Activated naive CD4-positive, alpha-beta T cell treated with anti-CD3 and anti-CD28 coated beads, Interleukin-2, amount 50 U/mL, for 16 hours (primary cell): ENCODE data around the gene PLS3.
"Not testable (repeated sequence)": the region's sequence is repeated elsewhere in the genome, so short reads cannot be mapped to it uniquely, and the experiment has no call there.

Experiments used
- DNase-seq: peaks from one replicate; pipeline ENCODE4 v3.0.0-alpha.2; 2020

Gene PLS3

GRCh38 chrX:115616943-115617563 is 56.1 kb downstream of the PLS3 start:
- no peak for DNase-seq

- no peak for DNase-seq
These were observed 61.6 kb downstream of the PLS3 start for GRCh38 chrX:115622534-115622933.

- no peak for DNase-seq
These were observed 63.9 kb downstream of the PLS3 start for GRCh38 chrX:115624916-115625315.

DNA sequence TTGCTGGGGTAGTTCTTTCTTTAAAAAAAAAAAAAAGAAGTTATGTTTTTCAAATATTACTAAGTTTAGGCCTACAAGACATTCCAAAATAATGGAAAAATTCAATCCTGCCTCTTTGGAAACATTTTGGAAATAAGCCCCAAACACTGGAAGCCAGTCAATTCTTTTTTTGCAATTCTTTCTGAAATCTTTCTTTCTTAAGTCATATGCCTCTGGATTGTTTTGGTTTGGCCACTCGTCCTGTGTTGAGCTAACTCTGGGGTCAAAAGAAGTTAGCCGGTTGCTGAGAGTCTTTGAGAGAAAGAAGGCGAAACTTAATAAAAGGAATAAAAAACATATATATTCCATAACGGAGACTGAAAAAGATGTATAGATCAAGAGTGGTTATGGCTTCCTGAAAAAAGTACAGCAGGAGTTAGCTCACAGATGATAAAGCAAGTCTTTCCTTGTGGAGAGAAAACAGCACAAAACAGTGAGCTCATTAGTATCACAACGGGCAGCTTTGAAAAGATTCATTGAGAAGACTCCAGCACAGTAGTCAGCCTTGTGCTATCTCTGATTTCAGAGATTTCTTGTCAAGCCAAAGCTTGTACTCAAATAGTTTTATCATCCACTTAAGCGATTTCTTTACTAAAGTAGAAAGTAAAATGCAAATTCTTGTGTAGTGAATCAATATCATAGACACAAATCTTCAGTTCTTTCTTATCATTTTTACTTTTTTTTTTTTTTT is 64.8 kb downstream of the PLS3 start:
- no peak for DNase-seq

DNA sequence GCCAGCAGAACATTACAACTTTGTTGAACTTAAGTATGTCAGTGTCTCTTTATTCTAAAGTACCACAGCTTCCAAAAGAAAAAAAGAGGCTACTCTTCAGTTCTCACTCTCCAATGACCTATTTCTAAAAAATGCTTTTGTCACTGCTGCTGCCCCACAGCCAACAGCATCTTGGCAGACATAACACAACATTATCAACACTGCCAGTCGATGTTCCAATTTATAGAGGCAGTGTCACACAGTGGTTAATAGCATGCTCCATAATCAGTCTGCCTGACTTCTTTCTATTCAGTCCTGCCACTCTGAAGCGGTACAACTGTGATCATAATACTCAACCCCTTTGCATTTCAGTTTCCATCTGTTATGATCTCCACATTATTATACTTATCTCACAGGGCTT is 69.2 kb downstream of the PLS3 start:
- no peak for DNase-seq

GRCh38 chrX:115632455-115632854 is 71.5 kb downstream of the PLS3 start:
- no peak for DNase-seq

- not testable (repeated sequence) for DNase-seq
These were observed 72.4 kb downstream of the PLS3 start for GRCh38 chrX:115633397-115633796.

- no peak for DNase-seq
These were observed 78.4 kb downstream of the PLS3 start for GRCh38 chrX:115639334-115639880.

DNA sequence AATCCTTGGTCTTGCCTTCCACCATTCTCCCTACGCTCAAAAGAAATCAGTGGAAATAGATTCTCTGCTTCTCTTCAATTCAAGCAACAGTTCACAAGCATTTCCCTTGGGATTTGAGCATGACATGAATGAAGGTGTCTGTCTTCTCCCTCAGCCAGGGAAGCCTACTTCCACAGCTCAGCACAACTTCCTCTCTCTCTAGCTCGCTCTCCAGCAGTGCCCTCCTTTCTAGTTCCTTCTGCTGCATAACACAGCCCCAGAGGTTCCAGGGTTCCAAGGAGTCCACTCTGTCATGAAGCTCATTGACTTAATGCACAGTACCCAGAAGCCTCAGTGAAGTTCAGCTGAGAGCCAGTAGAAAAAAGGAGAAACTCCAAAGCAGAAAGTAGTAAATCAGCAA is 81.3 kb downstream of the PLS3 start:
- DNase-seq: no peak

DNA sequence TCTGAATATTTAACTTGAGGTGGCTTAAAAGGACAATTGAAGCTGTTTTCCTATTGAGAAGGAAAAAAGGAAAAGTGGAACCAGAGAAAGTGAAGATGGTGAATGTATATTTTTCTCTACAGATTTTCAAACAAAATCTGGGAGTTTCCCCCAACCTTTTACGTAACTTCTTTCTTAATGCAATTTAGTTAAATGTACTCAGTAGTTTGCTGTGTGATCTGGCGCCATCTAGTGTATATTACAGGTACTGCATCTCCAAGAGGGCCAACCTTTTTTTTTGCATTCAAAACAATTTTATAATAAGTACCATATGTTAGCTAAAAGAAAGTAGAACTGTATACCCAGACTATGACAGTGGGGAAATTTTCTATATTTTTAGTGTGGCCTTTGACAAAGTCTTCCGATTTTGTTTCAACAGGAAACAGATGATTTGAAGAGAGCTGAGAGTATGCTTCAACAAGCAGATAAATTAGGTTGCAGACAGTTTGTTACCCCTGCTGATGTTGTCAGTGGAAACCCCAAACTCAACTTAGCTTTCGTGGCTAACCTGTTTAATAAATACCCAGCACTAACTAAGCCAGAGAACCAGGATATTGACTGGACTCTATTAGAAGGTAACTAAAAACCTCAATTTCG is 82.0 kb downstream of the PLS3 start:
- DNase-seq: no peak

GRCh38 chrX:115644397-115644796 is 83.4 kb downstream of the PLS3 start:
- not testable (repeated sequence) for DNase-seq

DNA sequence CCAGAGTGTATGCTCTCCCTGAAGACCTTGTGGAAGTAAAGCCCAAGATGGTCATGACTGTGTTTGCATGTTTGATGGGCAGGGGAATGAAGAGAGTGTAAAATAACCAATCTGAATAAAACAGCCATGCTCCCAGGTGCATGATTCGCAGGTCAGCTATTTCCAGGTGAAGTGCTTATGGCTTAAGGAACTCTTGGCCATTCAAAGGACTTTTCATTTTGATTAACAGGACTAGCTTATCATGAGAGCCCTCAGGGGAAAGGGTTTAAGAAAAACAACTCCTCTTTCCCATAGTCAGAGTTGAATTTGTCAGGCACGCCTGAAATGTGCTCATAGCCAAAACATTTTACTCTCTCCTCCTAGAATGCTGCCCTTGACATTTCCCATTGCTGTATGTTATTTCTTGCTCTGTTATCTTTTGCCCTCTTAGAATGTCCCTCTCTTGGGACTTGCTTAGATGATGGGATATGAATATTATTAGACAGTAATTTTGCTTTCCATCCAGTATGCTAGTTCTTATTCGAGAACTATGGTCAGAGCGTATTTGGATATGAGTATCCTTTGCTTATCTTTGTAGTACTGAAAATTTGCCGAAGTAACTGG is 88.6 kb downstream of the PLS3 start:
- DNase-seq: no peak

DNA sequence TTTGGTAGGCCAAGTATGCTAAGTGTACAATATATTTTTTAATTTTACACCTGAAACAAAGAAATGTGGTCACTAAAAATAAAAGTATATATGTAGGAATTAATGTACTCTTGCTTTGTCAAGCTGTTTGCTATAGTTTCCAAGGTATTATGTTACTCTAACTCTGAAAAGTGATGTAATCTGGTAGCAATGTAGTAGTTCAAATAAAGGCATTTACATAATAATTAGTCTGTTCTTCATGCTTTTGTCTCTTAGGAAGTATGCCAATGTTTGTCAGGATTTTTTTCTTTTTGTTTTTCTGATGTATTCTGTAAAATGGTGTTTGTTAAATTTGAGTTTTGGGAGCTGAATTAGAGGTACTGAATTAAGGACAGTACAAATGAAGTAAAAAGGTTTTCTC is 89.5 kb downstream of the PLS3 start:
- DNase-seq: no peak

DNA sequence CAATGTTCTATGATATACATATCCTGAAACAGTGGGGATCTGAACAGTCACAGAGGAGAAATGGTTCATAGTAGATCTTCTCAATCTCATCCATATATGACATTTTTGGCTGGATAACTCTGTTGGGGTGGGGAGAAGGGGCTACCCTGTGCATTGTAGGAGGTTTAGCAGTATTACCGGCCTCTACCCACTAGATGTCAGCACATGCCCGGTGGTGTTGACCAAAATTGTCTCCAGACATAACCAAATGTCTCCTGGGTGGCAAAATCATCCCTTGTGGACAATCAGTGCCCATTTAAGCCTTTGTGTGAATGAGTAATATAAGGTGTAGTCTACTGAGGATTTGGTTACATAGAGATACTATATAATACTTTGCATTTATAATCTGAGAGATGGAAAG is 89.9 kb downstream of the PLS3 start:
- no peak for DNase-seq

DNA sequence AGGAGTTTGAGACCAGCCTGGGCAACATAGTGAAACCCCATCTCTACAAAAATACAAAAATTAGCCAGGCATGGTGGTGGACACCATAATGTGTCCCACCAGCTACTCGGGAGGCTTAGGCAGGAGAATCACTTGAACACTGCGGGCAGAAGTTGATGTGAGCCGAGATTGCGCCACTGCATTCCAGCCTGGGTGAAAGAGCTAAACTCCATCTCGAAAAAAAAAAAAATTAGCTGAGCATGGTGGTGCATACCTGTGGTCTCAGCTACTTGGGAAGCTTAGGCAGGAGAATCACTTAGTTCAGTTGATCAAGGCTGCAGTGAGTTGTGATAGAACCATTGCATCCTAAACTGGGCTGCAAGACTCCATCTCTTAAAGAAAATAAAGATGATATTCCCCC is 91.2 kb downstream of the PLS3 start:
- DNase-seq: no peak

- no peak for DNase-seq
These were observed 104.1 kb downstream of the PLS3 start for GRCh38 chrX:115665122-115665521.

DNA sequence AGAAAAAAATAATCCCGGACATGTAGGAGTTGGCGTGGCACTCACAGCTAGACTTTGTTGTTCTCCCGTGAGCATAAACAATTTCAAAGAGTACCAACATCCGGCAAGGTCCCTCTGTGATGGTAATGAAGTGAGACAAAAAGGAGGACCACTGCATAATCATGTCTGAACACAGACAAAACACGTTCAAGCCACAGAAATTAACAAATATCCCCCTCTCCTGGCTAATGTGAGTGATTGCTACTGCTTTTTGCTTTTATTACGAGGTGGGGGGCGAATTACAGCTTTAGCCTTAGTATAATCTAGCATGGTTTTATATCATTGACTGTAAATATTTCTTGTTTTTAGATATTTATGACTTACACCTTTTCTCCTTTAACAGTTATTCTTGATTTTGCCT is 118.5 kb downstream of the PLS3 start:
- no peak for DNase-seq

GRCh38 chrX:115687595-115687994 is 126.6 kb downstream of the PLS3 start:
- no peak for DNase-seq

DNA sequence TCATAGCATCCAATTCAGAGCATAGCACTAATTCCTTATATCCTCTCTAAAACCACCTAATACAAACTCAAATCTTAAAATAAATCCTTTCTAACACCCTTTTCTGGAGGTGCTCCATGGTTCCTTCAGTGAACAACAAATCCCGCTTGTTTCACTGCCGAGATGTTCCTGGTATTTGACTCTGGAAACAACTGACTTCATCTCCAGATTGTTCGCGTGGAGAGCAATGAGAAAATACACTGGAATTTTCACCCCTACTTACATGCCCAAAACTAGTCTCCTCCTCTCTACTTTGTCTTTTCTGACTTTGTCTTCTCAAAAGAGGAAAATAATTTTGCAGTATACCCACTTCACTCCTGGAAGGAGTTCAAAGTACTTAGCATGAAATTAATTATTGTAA is 129.0 kb downstream of the PLS3 start:
- no peak for DNase-seq

GRCh38 chrX:115690511-115691216 is 129.7 kb downstream of the PLS3 start:
- DNase-seq: peak; percentile 21

GRCh38 chrX:115693476-115693875 is 132.5 kb downstream of the PLS3 start:
- no peak for DNase-seq

GRCh38 chrX:115694028-115694427 is 133.1 kb downstream of the PLS3 start:
- DNase-seq: no peak

GRCh38 chrX:115696039-115696438 is 135.1 kb downstream of the PLS3 start:
- no peak for DNase-seq
